Measurements from ENCODE around the gene PSD2. TPM values are rescaled to one million over a fixed set of nuclear protein-coding genes. Genes with fewer than 3 reads are reported as not detected.

The PSD2 gene
- total RNA-seq (under 1 TPM in 3 of 5 donors, not detected in 2; 0.07 to 0.15 (median 0.09) TPM), total RNA-seq (0 to 0.40 (median 0.07) reads per million in 29 experiments)
- total RNA-seq (2013), result not detected

DNA sequence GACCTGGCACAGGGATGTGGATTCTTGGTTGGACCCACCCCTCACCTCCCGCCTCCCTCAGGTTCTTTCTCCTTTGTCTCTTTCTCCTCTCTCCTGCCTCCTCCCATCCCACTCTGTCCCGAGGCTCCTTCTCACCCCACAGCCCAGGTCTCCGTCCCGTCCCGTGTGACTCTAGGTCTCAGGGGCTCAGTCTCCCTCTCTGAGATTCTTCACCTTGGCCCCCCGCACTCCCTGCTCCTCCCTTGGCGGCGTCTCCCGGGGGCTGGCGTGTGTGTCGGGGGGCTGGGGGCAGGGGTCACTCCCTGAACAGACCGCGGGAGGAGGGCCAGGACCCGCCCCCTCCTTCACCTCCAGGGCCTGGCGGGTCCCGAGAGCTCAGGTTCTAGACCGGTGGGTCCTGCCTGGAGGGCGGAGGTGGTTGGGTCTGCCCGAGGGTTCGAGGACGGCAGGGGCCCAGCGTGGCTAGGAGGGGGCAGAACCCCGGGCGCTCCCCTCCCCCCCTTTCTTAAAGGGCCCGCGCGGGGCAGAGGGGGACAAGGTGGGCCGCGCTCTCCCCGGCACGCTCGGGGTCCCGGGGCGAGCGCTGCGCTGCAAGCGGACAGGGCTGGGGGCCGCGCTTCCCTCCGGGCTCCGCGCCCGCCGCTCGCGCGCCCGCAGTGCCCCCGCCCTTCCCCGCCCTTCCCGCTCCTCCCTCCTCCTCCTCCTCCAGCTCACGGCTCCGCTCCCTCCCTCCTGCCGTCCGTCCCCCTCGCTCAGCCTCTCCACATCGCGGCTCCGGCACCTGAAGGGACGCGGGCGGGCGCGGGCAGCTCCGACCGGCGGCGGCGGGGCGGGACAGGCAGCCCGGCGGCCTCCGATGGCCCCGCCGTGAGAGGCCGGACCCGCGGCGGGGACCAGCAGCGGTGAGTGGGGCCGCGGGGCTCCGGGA lies at the start of gene PSD2:
PSD2 (plus strand) TSS at position 735 of the 928 bp plus-strand sequence. CDS start 13,633 bp downstream, outside the sequence.
- CTCF ChIA-PET, result interaction anchor here in 1 of 2 donors (0.6 kb wide), 1 partner anchor 301 kb away, joined by 6 read pairs; no protein-coding TSS in a partner anchor
- peak; percentile 46 to 68 (median 54) for ATAC-seq (replicated peaks in 1 of 4)
- Histone ChIP-seq H3K4me3 (ENCODE audit: control insufficient read depth in 1 of 2, extremely low read depth in 1 of 2, low read length in 1 of 2) (peak within 1 kb of the TSS in 1 of 2 donors; percentile 10), H3K4me1 (ENCODE audit: control insufficient read depth in 1 of 2, extremely low read depth in 1 of 2, insufficient read depth in 2 of 2, low read length in 2 of 2) (peaks cover 0 to 15% of the 10 kb centered on the region in 2 experiments), H3K9me3 (no peaks in the 10 kb centered on the region), H3K27me3 (replicated peaks in 1 of 2; ENCODE audit: control insufficient read depth in 2 of 2, extremely low read depth in 1 of 2, insufficient read depth in 2 of 2, low read length in 1 of 2) (peaks cover 4 to 66% of the 10 kb centered on the region in 2 experiments), H3K27ac (ENCODE audit: low read length) (no peak within 1 kb of the TSS), H3K36me3 (ENCODE audit: control insufficient read depth in 2 of 2, extremely low read depth in 1 of 2, insufficient read depth in 1 of 2, low read length in 1 of 2) (no peaks in the 10 kb centered on the region)
- H3K4me1 Mint-ChIP-seq, result peaks cover 0 to 12% (median 6%) of the 10 kb centered on the region in 3 donors
- 3% methylated on average over 60 of the region's 83 CpGs for WGBS (ENCODE audit: insufficient coverage)
- no peak within 1 kb of the TSS for H3K27ac Mint-ChIP-seq
- H3K36me3 Mint-ChIP-seq, result no peaks in the 10 kb centered on the region
- POLR2A ChIA-PET, result interaction anchor here in 1 of 2 donors (0.6 kb wide), 1 partner anchor 12 kb away, joined by 3 read pairs; no protein-coding TSS in a partner anchor
- no peaks in the 10 kb centered on the region for H3K9me3 Mint-ChIP-seq
- peak within 1 kb of the TSS; percentile 51 to 60 (median 59) for H3K4me3 Mint-ChIP-seq
- H3K27me3 Mint-ChIP-seq, result peaks cover 52 to 63% of the 10 kb centered on the region in 2 donors
- DNase-seq, result peak in 6 of 35 experiments; percentile 11 to 35 (median 14)

DNA sequence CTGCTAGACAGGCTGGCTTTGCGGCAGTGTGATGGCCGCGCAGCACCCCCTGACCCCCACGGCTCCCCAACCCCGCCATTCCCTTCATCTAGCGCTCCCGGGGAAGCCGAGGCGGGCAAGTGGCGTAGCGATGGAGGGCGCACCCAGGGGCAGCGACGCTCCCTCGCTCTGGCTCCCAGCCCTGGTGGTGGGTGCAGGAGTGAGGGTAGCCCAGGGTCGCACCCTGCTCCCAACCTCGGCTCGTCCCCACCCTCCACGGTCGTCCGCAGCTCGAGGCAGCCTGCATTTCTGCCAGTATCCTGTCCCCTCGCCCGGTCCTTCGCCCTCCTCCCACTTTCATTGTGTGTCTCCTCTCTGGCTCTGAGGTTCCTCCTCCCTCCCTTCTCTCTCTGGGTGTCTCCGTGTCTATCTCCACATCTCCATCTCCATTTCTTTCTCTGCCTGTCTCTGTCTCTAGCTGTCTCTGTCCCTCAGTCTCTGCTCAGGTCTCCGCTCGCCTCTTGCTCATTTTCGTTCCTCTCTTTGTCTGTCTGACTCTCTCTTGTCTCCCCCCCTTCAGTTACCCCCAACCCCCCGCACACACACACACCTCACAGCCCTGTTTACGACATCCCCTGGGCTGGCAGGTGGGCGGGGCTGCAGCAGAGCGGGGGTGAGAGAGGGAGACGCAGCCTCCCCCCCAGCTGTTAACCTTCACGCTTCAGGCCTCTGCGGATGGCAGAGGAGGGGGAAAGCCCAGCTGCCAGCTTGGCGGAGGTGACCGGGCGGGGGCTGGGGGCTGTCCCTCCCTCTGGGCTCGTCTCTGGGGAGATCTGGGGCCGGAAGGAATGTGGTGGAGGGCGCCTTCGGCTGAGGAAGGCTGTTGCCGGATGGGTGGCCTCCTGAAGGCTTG lies 48.7 kb upstream of the PSD2 start:
- POLR2A ChIA-PET, result no interaction called here

DNA sequence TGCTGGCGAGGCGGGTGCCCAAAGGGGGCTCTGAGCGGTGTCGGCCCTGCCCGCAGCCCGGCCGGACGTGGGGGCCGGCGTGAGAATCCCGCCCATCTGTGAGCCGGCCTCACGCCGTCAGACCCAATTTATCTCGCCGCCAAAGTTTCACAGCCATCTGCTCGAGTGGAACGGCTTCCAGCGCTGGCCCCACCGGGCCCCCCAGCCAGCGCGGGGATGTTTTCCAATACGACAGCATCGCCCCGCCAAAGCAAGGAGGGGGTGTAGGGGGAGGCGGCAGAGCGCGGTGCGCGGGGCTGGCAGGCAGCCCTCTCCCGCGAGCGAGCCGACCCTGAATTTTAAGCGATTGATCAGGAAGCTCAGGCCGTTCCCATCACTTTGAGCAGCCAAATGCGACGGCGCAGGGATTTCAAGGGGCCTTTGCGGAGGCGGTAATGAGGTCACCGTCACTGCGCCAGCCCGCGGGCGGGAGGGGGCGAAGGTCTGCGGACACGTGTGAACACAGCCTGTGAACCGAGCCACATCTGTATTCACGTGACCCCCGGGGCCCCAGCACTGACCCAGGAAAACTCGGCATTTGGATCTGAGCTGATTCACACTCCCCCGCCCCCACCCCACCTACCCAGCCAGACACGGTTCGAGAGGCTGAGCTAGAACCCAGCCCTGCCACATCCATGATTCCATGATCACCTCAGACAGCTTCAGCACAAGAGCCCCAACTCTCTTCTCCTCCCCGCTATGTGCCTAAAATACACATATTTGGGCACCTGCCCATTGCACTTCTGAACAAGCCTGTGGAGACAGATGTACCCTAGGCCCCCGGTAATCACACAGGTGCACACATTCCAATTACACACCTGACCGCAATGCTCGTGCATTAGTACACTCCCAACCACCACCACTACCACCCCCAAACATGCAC lies 47.8 kb upstream of the PSD2 start:
- peak overlapping the region; percentile 50 to 58 for H3K27ac Mint-ChIP-seq
- DNase-seq (peak in 25 of 35 experiments; percentile 12 to 65 (median 29)), ATAC-seq (replicated peaks in 1 of 4) (peak; percentile 15 to 28 (median 20))
- POLR2A ChIA-PET, result no interaction called here
- H3K27me3 Mint-ChIP-seq, result peaks cover 11 to 18% of the 10 kb centered on the region in 2 donors
- 4% methylated on average over 58 of the region's 60 CpGs for WGBS (ENCODE audit: insufficient coverage)
- H3K9me3 Mint-ChIP-seq, result no peaks in the 10 kb centered on the region
- Histone ChIP-seq H3K27ac (ENCODE audit: low read length) (peak overlapping the region; percentile 63), H3K27me3 (replicated peaks in 1 of 2; ENCODE audit: control insufficient read depth in 2 of 2, extremely low read depth in 1 of 2, insufficient read depth in 2 of 2, low read length in 1 of 2) (peaks cover 4 to 42% of the 10 kb centered on the region in 2 experiments), H3K9me3 (no peaks in the 10 kb centered on the region), H3K36me3 (ENCODE audit: control insufficient read depth in 2 of 2, extremely low read depth in 1 of 2, insufficient read depth in 1 of 2, low read length in 1 of 2) (no peaks in the 10 kb centered on the region), H3K4me1 (ENCODE audit: control insufficient read depth in 1 of 2, extremely low read depth in 1 of 2, insufficient read depth in 2 of 2, low read length in 2 of 2) (peaks cover 11 to 32% of the 10 kb centered on the region in 2 experiments), H3K4me3 (ENCODE audit: control insufficient read depth in 1 of 2, extremely low read depth in 1 of 2, low read length in 1 of 2) (peak overlapping the region; percentile 64 to 65)
- peak overlapping the region; percentile 76 to 87 (median 85) for H3K4me3 Mint-ChIP-seq
- no peaks in the 10 kb centered on the region for H3K36me3 Mint-ChIP-seq
- CTCF ChIA-PET, result interaction anchor here in 1 of 2 donors (0.7 to 1.8 kb wide), 3 partner anchors 18 to 115 kb away, joined by 3 to 6 read pairs (median 5); no protein-coding TSS in a partner anchor
- peaks cover 13 to 28% (median 26%) of the 10 kb centered on the region in 3 donors for H3K4me1 Mint-ChIP-seq

More for the DNA sequence above, 48.7 kb upstream of the PSD2 start:
- Histone ChIP-seq H3K9me3 (no peaks in the 10 kb centered on the region), H3K27ac (ENCODE audit: low read length) (peak overlapping the region; percentile 63), H3K4me3 (ENCODE audit: control insufficient read depth in 1 of 2, extremely low read depth in 1 of 2, low read length in 1 of 2) (peak overlapping the region; percentile 64 to 65), H3K36me3 (ENCODE audit: control insufficient read depth in 2 of 2, extremely low read depth in 1 of 2, insufficient read depth in 1 of 2, low read length in 1 of 2) (no peaks in the 10 kb centered on the region), H3K4me1 (ENCODE audit: control insufficient read depth in 1 of 2, extremely low read depth in 1 of 2, insufficient read depth in 2 of 2, low read length in 2 of 2) (peaks cover 11 to 32% of the 10 kb centered on the region in 2 experiments), H3K27me3 (replicated peaks in 1 of 2; ENCODE audit: control insufficient read depth in 2 of 2, extremely low read depth in 1 of 2, insufficient read depth in 2 of 2, low read length in 1 of 2) (peaks cover 4 to 34% of the 10 kb centered on the region in 2 experiments)
- H3K27me3 Mint-ChIP-seq, result peaks cover 6 to 18% of the 10 kb centered on the region in 2 donors
- DNase-seq, result peak; percentile 28 to 85 (median 73)
- no peaks in the 10 kb centered on the region for H3K9me3 Mint-ChIP-seq
- peak overlapping the region; percentile 76 to 87 (median 85) for H3K4me3 Mint-ChIP-seq
- peak overlapping the region in 1 of 2 donors; percentile 45 for H3K27ac Mint-ChIP-seq
- ATAC-seq (replicated peaks in 1 of 4), result peak; percentile 62 to 74 (median 66)
- CTCF ChIA-PET, result interaction anchor here in 1 of 2 donors (0.5 to 1.8 kb wide), 2 partner anchors 19 to 228 kb away, joined by 5 to 6 read pairs; no protein-coding TSS in a partner anchor
- WGBS (ENCODE audit: insufficient coverage), result 0% methylated on average over 23 of the region's 44 CpGs
- H3K4me1 Mint-ChIP-seq, result peaks cover 13 to 28% (median 26%) of the 10 kb centered on the region in 3 donors
- no peaks in the 10 kb centered on the region for H3K36me3 Mint-ChIP-seq

DNA sequence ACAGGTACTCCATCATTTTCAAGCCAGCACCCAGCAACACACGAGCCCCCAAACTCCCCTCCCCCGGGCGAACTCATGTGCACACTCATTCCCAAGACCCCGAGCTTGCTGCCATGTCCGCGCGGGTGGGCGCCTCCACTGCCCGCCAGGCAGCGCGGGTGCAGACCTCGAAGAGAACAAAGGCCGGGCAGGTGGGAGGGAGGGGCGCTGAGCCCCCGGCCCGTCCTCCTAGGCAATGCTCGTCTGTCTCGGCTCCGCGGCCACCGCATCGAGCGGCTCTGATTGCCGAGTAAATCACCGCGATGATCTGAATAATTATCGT lies 47.1 kb upstream of the PSD2 start:
- Mint-ChIP-seq H3K4me3 (peak overlapping the region; percentile 76 to 87 (median 85)), H3K36me3 (no peaks in the 10 kb centered on the region), H3K27me3 (peaks cover 11 to 18% of the 10 kb centered on the region in 2 donors), H3K4me1 (peaks cover 13 to 28% (median 26%) of the 10 kb centered on the region in 3 donors), H3K9me3 (no peaks in the 10 kb centered on the region), H3K27ac (peak overlapping the region; percentile 50 to 58)
- Histone ChIP-seq H3K27ac (ENCODE audit: low read length) (no peak overlapping the region), H3K36me3 (ENCODE audit: control insufficient read depth in 2 of 2, extremely low read depth in 1 of 2, insufficient read depth in 1 of 2, low read length in 1 of 2) (no peaks in the 10 kb centered on the region), H3K9me3 (no peaks in the 10 kb centered on the region), H3K4me1 (ENCODE audit: control insufficient read depth in 1 of 2, extremely low read depth in 1 of 2, insufficient read depth in 2 of 2, low read length in 2 of 2) (peaks cover 11 to 32% of the 10 kb centered on the region in 2 experiments), H3K4me3 (ENCODE audit: control insufficient read depth in 1 of 2, extremely low read depth in 1 of 2, low read length in 1 of 2) (peak overlapping the region in 1 of 2 donors; percentile 23), H3K27me3 (replicated peaks in 1 of 2; ENCODE audit: control insufficient read depth in 2 of 2, extremely low read depth in 1 of 2, insufficient read depth in 2 of 2, low read length in 1 of 2) (peaks cover 4 to 48% of the 10 kb centered on the region in 2 experiments)
- 53% methylated on average over 19 of the region's 27 CpGs for WGBS (ENCODE audit: insufficient coverage)
- ChIA-PET CTCF (interaction anchor here in 1 of 2 donors (0.7 to 1.8 kb wide), 3 partner anchors 17 to 116 kb away, joined by 3 to 6 read pairs (median 5); no protein-coding TSS in a partner anchor), POLR2A (no interaction called here)
- DNase-seq (no peak), ATAC-seq (replicated peaks in 1 of 4) (no peak)

DNA sequence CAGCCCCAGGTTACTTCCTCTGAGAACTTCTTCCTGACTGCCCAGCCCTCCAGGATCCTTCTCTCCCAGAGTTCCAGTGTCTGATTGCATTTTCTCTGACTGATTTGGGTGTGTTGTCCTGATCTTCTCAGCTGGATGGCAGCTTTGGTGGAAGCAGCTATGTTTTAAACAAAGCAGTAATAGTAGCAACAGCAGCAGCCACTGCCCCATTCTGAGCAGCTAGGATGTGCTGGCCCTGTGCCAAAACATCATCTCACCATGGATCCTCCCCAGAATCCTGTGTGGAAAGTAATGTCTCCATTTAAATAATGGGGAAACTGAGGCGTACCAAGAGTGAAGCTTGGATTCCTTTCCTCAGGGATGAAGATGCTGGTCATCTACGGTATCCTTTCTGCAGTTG lies 46.4 kb upstream of the PSD2 start:
- peak overlapping the region in 1 of 2 donors; percentile 20 for H3K27ac Mint-ChIP-seq
- POLR2A ChIA-PET, result interaction anchor here in 1 of 2 donors (1.1 kb wide), 1 partner anchor 291 kb away, joined by 9 read pairs; no protein-coding TSS in a partner anchor
- ATAC-seq (replicated peaks in 1 of 4) (no peak), DNase-seq (no peak)
- Histone ChIP-seq H3K27me3 (replicated peaks in 1 of 2; ENCODE audit: control insufficient read depth in 2 of 2, extremely low read depth in 1 of 2, insufficient read depth in 2 of 2, low read length in 1 of 2) (peaks cover 4 to 54% of the 10 kb centered on the region in 2 experiments), H3K36me3 (ENCODE audit: control insufficient read depth in 2 of 2, extremely low read depth in 1 of 2, insufficient read depth in 1 of 2, low read length in 1 of 2) (no peaks in the 10 kb centered on the region), H3K4me3 (ENCODE audit: control insufficient read depth in 1 of 2, extremely low read depth in 1 of 2, low read length in 1 of 2) (no peak overlapping the region), H3K27ac (ENCODE audit: low read length) (no peak overlapping the region), H3K4me1 (ENCODE audit: control insufficient read depth in 1 of 2, extremely low read depth in 1 of 2, insufficient read depth in 2 of 2, low read length in 2 of 2) (peaks cover 11 to 32% of the 10 kb centered on the region in 2 experiments), H3K9me3 (no peaks in the 10 kb centered on the region)
- 100% methylated on average over 1 of the region's 2 CpGs for WGBS (ENCODE audit: insufficient coverage)
- peaks cover 11 to 18% of the 10 kb centered on the region in 2 donors for H3K27me3 Mint-ChIP-seq
- no peaks in the 10 kb centered on the region for H3K36me3 Mint-ChIP-seq
- peak overlapping the region; percentile 28 to 87 (median 49) for H3K4me3 Mint-ChIP-seq
- H3K4me1 Mint-ChIP-seq, result peaks cover 13 to 28% (median 26%) of the 10 kb centered on the region in 3 donors
- no peaks in the 10 kb centered on the region for H3K9me3 Mint-ChIP-seq
- CTCF ChIA-PET, result no interaction called here
